MM.1S (cell line): ENCODE results near the gene TTLL6.

Experiments
- EZH2 ChIP-seq: fragments of 300-600 bp; sonication (generic); optimal IDR thresholded peaks from 2 replicates; pipeline ENCODE3; 2017; ENCODE audit warnings: low read depth, mild to moderate bottlenecking, antibody characterized with exemption, low read length, mixed read lengths
- EZH2phosphoT487 ChIP-seq: fragments of 300-600 bp; sonication (generic); IDR thresholded peaks from 2 replicates; pipeline ENCODE4 v1.6.1; 2018; ENCODE audit warnings: antibody characterized with exemption, low read length
- TF ChIP-seq, protein P1 (sequence below): fragments of 300-600 bp; sonication (generic); IDR thresholded peaks from 2 replicates; pipeline ENCODE4 v1.5.1; 2016; ENCODE audit warnings: antibody characterized with exemption, low read length, mixed read lengths

DNA sequence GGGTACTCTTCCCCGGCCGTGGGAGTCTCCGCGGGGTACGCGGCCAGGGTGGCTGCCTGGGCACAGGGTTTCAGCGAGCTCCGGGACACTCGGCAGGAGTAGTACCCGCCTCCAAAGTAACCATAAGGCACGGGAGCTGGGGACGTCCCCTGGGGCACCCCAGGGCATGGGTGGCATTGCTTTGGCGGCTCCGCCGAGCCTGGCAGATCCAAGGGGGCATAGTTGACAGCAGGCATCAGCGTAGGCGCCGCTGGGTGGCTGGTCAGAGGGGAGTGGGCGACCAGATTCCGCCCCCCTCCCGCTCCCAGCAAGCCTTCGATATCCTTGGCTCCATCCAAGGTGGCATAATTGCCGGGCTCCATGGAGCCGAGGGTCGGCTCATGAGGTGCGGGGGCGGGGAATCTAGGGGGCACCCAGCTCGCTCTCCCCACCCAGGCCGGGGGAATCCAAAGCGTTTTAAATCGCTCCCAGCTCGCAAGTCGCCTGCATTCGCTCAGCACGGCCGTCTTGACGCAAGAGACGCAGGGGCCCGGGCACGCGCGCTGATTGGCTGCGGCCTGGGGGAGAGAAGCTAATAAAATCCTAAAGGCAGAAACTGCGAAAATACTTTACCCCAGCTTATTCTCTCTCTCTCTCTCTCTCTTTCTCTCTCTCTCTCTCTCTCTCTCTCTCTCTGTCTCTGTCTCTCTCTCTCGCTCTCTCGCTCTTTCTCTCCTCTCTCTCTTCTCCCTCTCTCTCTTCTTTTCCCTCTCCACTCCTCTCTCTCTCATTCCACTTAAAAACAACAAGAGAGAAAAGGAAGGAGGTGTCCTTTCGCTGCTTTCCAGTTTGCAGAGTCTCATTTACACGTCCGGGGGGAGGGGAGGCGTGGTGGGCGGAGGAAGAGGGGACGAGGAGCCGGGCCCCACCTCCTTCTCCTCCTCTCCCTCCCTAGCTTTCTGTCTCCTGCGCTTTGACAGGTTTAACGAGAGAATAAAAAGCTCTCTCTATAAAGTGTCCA is 88.5 kb downstream of the TTLL6 start, which contains the start of gene HOXB13:
- no peak for TF ChIP-seq EZH2
- no peak for TF ChIP-seq EZH2phosphoT487
- TF ChIP-seq, protein P1, sequence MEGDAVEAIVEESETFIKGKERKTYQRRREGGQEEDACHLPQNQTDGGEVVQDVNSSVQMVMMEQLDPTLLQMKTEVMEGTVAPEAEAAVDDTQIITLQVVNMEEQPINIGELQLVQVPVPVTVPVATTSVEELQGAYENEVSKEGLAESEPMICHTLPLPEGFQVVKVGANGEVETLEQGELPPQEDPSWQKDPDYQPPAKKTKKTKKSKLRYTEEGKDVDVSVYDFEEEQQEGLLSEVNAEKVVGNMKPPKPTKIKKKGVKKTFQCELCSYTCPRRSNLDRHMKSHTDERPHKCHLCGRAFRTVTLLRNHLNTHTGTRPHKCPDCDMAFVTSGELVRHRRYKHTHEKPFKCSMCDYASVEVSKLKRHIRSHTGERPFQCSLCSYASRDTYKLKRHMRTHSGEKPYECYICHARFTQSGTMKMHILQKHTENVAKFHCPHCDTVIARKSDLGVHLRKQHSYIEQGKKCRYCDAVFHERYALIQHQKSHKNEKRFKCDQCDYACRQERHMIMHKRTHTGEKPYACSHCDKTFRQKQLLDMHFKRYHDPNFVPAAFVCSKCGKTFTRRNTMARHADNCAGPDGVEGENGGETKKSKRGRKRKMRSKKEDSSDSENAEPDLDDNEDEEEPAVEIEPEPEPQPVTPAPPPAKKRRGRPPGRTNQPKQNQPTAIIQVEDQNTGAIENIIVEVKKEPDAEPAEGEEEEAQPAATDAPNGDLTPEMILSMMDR, result no peak
